ENCODE results near the gene APOE. TPM values are rescaled to one million over a fixed set of nuclear protein-coding genes. Genes with fewer than 3 reads are reported as not detected.

Gene APOE
- total RNA-seq, 2 experiments from 2014 or later: 0.44 to 0.47 TPM

DNA sequence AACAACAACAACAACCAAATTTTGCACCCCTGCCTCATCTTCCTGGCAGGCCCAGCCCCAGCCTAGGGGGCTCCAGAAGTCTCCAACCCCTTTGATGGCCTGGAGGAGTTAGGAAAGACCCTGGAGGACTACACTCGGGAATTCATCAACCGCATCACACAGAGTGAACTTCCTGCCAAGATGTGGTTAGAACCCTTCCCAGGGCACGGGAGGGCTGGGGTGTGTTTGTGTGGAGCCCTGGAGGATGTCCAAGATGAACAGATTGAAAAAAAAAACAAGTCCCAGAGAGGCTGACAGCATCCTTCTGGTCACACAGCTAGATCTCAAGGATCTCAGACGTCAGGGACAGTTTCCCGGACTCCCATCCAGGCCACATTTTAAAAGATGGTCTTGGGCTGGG is 22.1 kb downstream of the APOE start:
- H3K36me3 Mint-ChIP-seq: no peaks in the 10 kb centered on the region
- H3K9me3 Mint-ChIP-seq (ENCODE audit: low read depth): no peaks in the 10 kb centered on the region
- H3K4me1 Mint-ChIP-seq: peaks cover 5% of the 10 kb centered on the region
- peaks cover 19% of the 10 kb centered on the region for H3K27me3 Mint-ChIP-seq
- H3K27ac Mint-ChIP-seq: no peak overlapping the region
- CTCF ChIA-PET: no interaction called here
- no peak overlapping the region for H3K4me3 Mint-ChIP-seq
- DNase-seq (no peak), ATAC-seq (no peak)

DNA sequence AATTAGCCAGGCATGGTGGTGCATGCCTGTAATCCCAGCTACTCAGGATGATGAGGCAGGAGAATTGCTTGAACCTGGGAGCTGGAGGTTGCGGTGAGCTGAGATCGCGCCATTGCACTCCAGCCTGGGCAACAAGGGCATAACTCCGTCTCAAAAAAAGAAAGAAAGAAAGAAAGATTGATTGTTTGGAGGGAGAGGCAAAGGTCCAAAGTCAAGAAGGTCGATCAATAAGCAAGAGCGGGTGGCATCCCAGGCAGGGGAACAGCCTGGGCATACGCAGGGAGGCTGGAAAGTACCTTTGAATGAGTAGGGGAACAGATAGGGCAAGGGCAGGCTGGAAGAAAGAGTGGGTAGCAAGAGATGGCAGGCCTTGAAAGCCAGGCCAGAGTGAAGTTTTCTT is 24.5 kb downstream of the APOE start:
- CTCF ChIA-PET: no interaction called here
- ATAC-seq (no peak), DNase-seq (no peak)
- Mint-ChIP-seq H3K27ac (no peak overlapping the region), H3K9me3 (ENCODE audit: low read depth) (no peaks in the 10 kb centered on the region), H3K4me1 (peaks cover 5% of the 10 kb centered on the region), H3K27me3 (peaks cover 20% of the 10 kb centered on the region), H3K36me3 (no peaks in the 10 kb centered on the region), H3K4me3 (no peak overlapping the region)

DNA sequence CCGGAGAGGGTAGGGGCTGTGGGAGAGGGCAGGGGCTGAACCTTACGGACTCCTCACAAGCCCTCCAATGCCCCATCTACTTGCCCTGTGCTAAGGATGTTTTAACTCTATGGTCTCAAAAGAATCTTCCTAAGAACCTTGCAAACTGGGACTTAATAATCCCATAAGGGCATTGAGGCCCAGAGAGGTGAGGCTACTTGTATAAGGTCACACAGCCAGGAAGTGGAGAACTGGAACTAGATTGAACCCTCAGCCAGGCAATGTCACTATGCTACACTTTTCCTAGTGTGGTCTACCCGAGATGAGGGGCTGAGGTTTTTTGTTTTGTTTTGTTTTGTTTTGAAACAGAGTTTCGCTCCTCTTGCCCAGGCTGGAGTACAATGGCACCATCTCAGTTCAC is 25.9 kb downstream of the APOE start:
- no peak overlapping the region for H3K27ac Mint-ChIP-seq
- no peaks in the 10 kb centered on the region for H3K9me3 Mint-ChIP-seq (ENCODE audit: low read depth)
- H3K36me3 Mint-ChIP-seq: no peaks in the 10 kb centered on the region
- peaks cover 7% of the 10 kb centered on the region for H3K27me3 Mint-ChIP-seq
- H3K4me3 Mint-ChIP-seq: no peak overlapping the region
- ATAC-seq (no peak), DNase-seq (no peak)
- H3K4me1 Mint-ChIP-seq: peaks cover 4% of the 10 kb centered on the region
- CTCF ChIA-PET: interaction anchor here (0.6 kb wide), 1 partner anchor 379 kb away, joined by 3 read pairs; no protein-coding TSS in a partner anchor

DNA sequence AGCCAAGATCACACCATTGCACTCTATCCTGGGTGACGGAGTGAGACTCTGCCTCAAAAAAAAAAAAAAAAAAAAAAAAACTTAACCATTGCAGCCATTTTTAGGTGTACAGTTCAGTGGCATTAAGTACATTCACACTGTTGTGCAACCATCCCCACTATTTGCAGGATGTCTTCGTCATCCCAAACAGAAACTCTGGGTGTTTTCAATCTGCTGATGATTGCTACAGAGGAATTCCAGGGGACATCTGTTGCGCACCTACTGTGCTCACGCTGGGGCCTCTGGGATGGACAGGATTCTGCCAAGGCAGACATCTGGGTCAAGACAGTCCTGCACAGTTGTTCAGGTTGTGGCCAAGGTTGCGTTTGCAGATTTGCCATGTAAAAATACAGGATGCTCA is 34.1 kb downstream of the APOE start:
- Mint-ChIP-seq H3K4me1 (no peaks in the 10 kb centered on the region), H3K4me3 (no peak overlapping the region), H3K36me3 (no peaks in the 10 kb centered on the region), H3K9me3 (ENCODE audit: low read depth) (no peaks in the 10 kb centered on the region), H3K27me3 (no peaks in the 10 kb centered on the region), H3K27ac (no peak overlapping the region)
- CTCF ChIA-PET: no interaction called here
- no peak for DNase-seq
- ATAC-seq: no peak

DNA sequence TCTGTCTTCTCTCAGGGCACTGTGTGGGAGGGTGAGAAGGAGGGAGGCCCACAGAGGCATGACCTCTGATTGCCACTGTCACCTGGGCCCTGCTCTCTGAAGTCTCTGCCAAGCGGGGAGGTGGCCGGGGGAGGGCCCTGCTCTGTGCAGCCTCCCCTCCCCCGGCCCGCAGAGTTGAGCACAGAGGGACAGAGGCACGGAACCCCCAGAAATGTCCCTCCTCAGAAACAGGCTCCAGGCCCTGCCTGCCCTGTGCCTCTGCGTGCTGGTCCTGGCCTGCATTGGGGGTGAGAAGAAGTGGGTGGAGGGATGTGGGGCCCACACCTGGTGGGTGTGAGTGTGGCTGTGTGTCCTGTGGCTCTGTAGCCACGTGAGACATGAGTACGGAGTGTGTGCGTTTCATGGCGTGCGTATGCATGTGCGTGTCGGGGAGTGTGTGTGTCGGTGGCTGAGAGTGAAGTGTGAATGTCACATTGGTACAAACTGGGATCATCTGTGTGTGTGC is 36.5 kb downstream of the APOE start, which contains the start of gene APOC4:
TSS of gene APOC4 (plus strand) at position 171 of the 505 bp plus-strand sequence. CDS start at position 212, 41 bp downstream.
- Mint-ChIP-seq H3K9me3 (ENCODE audit: low read depth) (no peaks in the 10 kb centered on the region), H3K36me3 (no peaks in the 10 kb centered on the region), H3K4me1 (peaks cover 2% of the 10 kb centered on the region), H3K27me3 (no peaks in the 10 kb centered on the region), H3K27ac (no peak within 1 kb of the TSS), H3K4me3 (no peak within 1 kb of the TSS)
- ATAC-seq (no peak), DNase-seq (no peak)
- CTCF ChIA-PET: no interaction called here

DNA sequence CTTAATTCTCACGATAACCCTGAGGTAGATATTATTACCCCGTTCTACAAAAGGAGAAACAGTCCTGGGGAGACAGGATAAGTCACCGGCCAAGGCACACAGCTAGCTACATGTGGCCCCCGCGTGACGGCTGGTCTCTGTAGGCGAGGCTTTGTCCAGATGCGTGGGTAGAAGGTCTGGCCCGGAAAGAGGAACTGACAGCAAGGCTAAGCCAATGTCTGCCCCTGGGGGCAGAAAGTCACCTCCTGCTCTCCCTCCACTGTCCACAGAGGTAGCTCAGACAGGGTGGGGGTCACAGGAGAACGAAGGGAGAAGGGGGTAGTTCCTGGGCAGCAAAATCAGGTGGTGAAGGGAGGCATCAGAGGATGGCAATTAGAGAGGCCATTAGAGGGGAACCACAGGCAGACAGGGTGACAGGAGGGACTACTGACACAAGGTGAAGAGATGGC is 38.2 kb downstream of the APOE start:
- no peak overlapping the region for H3K4me3 Mint-ChIP-seq
- H3K27me3 Mint-ChIP-seq: no peaks in the 10 kb centered on the region
- no peak overlapping the region for H3K27ac Mint-ChIP-seq
- no peak for ATAC-seq
- H3K36me3 Mint-ChIP-seq: no peaks in the 10 kb centered on the region
- H3K4me1 Mint-ChIP-seq: peaks cover 2% of the 10 kb centered on the region
- H3K9me3 Mint-ChIP-seq (ENCODE audit: low read depth): no peaks in the 10 kb centered on the region
- DNase-seq: no peak
- CTCF ChIA-PET: no interaction called here

DNA sequence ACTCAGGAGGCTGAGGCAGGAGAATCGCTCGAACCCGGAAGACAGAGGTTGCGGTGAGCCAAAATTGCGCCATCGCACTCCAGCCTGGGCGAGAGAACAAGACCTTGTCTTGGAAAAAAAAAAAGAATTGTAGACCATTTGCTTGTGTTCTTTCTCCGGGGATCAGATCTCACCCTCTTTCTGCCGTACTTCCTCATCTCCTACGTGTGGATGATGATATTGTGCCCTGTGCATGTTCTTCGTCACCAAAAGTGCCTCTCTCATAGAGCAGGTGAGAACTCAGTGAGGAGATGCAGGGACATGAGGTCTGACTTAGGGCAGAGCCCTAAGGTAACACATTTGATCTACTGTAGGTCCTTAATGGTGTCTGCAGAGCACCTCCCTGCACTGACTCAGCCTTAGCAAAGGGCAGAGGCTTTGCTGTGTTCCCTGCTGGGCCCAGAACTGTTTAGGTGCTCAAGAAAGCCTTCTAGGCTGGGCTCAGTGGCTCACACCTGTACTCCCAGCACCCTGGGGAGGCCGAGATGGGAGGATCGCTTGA is 41.5 kb downstream of the APOE start:
- H3K9me3 Mint-ChIP-seq (ENCODE audit: low read depth): no peaks in the 10 kb centered on the region
- CTCF ChIA-PET: no interaction called here
- ATAC-seq: no peak
- H3K27ac Mint-ChIP-seq: no peak overlapping the region
- H3K4me3 Mint-ChIP-seq: no peak overlapping the region
- DNase-seq: no peak
- peaks cover 2% of the 10 kb centered on the region for H3K4me1 Mint-ChIP-seq
- no peaks in the 10 kb centered on the region for H3K27me3 Mint-ChIP-seq
- no peaks in the 10 kb centered on the region for H3K36me3 Mint-ChIP-seq

DNA sequence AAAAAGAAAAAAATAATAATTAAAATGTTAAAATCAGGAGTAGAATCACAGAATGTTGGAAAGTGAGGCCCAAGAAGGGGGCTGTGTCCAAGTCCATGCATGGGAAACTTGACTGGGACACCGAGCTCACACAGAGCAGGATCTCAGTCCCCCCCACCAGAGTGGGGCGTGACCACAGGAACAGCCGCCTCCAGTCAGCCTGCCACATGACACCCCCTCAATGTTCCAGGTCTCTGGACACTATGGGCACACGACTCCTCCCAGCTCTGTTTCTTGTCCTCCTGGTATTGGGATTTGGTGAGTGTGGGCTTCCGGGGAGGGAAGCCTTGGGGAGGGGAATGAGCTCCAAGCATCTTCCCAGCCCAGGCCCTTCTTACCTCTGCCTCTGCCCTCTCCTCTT is 42.6 kb downstream of the APOE start:
- Mint-ChIP-seq H3K27me3 (no peaks in the 10 kb centered on the region), H3K36me3 (no peaks in the 10 kb centered on the region), H3K4me3 (no peak overlapping the region), H3K9me3 (ENCODE audit: low read depth) (no peaks in the 10 kb centered on the region), H3K27ac (no peak overlapping the region), H3K4me1 (peaks cover 2% of the 10 kb centered on the region)
- CTCF ChIA-PET: no interaction called here
- ATAC-seq (no peak), DNase-seq (no peak)

DNA sequence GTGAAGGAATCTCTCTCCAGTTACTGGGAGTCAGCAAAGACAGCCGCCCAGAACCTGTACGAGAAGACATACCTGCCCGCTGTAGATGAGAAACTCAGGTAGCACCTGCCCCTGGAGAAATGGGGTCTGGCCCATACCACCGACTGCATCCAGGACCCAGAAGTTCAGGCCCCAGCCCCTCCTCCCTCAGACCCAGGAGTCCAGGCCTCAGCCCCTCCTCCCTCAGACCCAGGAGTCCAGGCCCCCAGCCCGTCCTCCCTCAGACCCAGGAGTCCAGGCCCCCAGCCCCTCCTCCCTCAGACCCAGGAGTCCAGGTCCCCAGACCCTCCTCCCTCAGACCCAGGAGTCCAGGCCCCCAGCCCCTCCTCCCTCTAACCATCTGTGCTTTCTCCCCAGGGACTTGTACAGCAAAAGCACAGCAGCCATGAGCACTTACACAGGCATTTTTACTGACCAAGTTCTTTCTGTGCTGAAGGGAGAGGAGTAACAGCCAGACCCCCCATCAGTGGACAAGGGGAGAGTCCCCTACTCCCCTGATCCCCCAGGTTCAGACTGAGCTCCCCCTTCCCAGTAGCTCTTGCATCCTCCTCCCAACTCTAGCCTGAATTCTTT is 43.3 kb downstream of the APOE start:
- CTCF ChIA-PET: interaction anchor here (0.7 kb wide), 1 partner anchor 45 kb away, joined by 3 read pairs; no protein-coding TSS in a partner anchor
- peaks cover 7% of the 10 kb centered on the region for H3K4me1 Mint-ChIP-seq
- no peaks in the 10 kb centered on the region for H3K27me3 Mint-ChIP-seq
- no peak overlapping the region for H3K27ac Mint-ChIP-seq
- H3K36me3 Mint-ChIP-seq: no peaks in the 10 kb centered on the region
- ATAC-seq (no peak), DNase-seq (no peak)
- H3K9me3 Mint-ChIP-seq (ENCODE audit: low read depth): no peaks in the 10 kb centered on the region
- no peak overlapping the region for H3K4me3 Mint-ChIP-seq

DNA sequence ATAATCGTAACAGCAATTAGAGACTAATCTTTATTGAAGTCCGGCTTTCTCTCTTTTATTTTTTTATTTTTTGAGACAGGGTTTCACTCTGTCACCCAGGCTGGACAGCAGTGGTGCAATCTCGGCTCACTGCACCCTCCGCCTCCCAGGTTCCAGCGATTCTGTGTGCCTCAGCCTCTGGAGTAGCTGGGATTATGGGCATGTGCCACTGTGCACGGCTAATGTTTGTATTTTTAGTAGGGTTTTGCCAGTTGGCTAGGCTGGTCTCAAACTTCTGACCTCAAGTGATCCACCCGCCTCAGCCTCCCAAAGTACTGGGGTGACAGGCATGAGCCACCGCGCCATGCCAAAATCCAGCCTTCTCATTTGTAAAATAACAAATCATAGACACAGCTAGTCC is 44.0 kb downstream of the APOE start:
- Mint-ChIP-seq H3K4me1 (peaks cover 9% of the 10 kb centered on the region), H3K4me3 (no peak overlapping the region), H3K36me3 (no peaks in the 10 kb centered on the region), H3K27me3 (no peaks in the 10 kb centered on the region), H3K27ac (no peak overlapping the region), H3K9me3 (ENCODE audit: low read depth) (no peaks in the 10 kb centered on the region)
- ATAC-seq: no peak
- CTCF ChIA-PET: interaction anchor here (0.7 kb wide), 1 partner anchor 46 kb away, joined by 3 read pairs; no protein-coding TSS in a partner anchor
- no peak for DNase-seq

DNA sequence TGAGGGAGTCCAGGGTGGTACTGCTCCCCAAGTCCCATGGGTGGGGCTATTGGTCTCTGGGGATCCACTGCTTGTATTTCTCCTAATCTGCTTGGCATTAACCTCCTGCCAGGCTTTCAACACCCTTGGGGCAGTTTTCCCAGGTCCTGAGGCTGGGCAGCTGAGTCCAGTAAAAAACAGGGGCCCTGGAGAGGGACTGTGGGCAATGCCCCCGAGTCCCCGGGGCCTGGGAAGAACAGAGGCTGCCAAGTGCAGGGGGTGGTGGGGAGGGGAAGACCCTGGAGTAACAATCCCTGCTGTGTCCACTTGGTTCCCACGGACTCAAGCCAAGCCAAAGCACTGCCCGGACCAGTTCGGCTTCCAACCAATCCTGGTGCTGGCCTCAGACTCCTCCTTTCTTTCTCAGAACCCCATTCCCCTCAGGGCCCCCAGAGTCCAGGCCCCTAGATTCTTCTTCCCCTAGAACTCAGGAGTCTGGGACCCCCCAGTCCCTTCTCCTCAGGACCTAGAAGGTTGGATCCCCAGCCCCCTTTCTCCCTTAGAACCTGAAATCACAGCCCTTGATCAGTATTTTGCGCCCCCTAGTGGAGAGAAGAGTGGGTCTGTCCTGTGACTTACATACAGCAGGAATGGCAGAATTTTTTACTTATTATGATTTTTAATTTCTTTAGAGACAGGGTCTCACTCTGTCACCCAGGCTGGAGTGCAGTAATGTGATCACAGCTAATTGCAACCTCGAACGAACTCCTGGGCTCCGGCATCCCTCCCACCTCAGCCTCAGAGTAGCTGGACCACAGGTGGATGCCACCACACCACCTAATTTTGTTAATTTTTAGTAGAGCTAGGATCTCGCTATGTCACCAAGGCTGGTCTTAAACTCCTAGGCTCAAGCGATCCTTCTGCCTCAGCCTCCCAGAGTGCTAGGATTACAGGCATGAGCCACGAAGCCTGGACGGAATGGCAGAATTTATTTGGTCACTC is 45.9 kb downstream of the APOE start:
- Mint-ChIP-seq H3K9me3 (ENCODE audit: low read depth) (no peaks in the 10 kb centered on the region), H3K27ac (no peak overlapping the region), H3K4me1 (peaks cover 18% of the 10 kb centered on the region), H3K4me3 (no peak overlapping the region), H3K36me3 (no peaks in the 10 kb centered on the region), H3K27me3 (no peaks in the 10 kb centered on the region)
- ATAC-seq: no peak
- CTCF ChIA-PET: interaction anchor here (0.7 to 2.3 kb wide), 17 partner anchors 8 to 262 kb away, joined by 3 to 7 read pairs (median 4); partner anchors contain the start of genes APOE, BLOC1S3 and TRAPPC6A
- DNase-seq: peak; percentile 74

DNA sequence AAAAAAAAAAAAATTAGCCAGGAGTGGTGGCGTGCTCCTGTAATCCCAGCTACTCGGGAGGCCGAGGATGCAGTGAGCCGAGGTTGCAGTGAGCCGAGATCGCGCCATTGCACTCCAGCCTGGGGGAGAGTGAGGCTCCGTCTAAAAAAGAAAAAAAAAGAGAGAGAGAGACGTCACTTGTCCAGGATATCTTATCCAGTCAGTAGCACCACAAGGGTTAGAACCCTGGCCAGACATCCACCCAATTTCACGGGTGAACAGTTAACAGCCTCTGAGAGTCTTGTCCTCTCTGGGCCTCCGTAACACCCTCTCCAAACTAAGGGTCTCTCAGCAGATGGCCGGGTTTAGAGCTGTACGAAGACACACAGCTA is 48.7 kb downstream of the APOE start:
- peaks cover 36% of the 10 kb centered on the region for H3K4me1 Mint-ChIP-seq
- no peaks in the 10 kb centered on the region for H3K36me3 Mint-ChIP-seq
- H3K4me3 Mint-ChIP-seq: peak overlapping the region; percentile 85
- CTCF ChIA-PET: interaction anchor here (0.6 to 2.9 kb wide), 8 partner anchors 12 to 265 kb away, joined by 3 to 13 read pairs (median 4); partner anchors contain the start of genes CLASRP and TRAPPC6A
- H3K27me3 Mint-ChIP-seq: no peaks in the 10 kb centered on the region
- H3K27ac Mint-ChIP-seq: peak overlapping the region; percentile 95
- no peak for DNase-seq
- no peak for ATAC-seq
- no peaks in the 10 kb centered on the region for H3K9me3 Mint-ChIP-seq (ENCODE audit: low read depth)

Measured in activated CD8-positive, alpha-beta memory T cell treated with anti-CD3 and anti-CD28 coated beads, Interleukin-2, amount 10 ng/mL, durations not matched to agents 7 days and 5 days (primary cell).